ENCODE data around the gene CRYGN. TPM values are rescaled to one million over a fixed set of nuclear protein-coding genes. Genes with fewer than 3 reads are reported as not detected.

The CRYGN gene
- total and polyA plus RNA-seq, 2 of the 13 experiments (the other 11 are each of a cell fraction or from before 2014, with no cell fraction given), result 0.11 TPM; not detected in 1

DNA sequence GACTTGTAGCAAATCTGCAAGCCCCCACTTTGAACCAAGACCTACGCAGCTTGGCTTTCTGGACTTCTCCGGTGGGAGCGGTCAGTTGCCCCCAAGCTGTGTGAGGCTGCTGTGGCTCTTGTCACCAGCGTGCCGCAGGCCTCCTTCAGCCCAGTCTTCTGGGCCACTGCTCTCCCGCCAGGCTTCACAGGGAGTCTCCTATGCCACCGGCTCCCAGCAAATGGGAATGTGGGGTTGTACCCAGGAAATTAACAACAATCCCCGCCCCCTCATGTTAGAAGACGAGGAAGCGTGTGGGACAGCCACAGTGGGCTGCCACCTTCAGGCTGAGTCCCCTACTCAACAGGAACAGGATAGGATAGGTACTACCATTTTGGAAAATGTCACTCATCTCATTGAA is 34.4 kb downstream of the CRYGN start:
- no peak for ATAC-seq
- Histone ChIP-seq H3K9me3 (ENCODE audit: low read length) (no peaks in the 10 kb centered on the region), H3K27me3 (ENCODE audit: control insufficient read depth in 1 of 2, insufficient read depth in 2 of 2, low read length in 2 of 2) (peaks cover 0 to 53% of the 10 kb centered on the region in 2 experiments), H3K79me2 (ENCODE audit: insufficient read depth, low read length) (no peaks in the 10 kb centered on the region), H3K4me1 (ENCODE audit: insufficient read depth, low read length) (peaks cover 53% of the 10 kb centered on the region), H2AFZ (ENCODE audit: low read length) (no peak overlapping the region), H3K4me2 (ENCODE audit: low read depth, low read length) (no peak overlapping the region), H3K36me3 (replicated peaks in 1 of 2; ENCODE audit: control insufficient read depth in 1 of 2, insufficient read depth in 2 of 2, low read length in 2 of 2) (no peaks in the 10 kb centered on the region), H3K9ac (ENCODE audit: insufficient read depth, low read depth, low read length) (no peak overlapping the region), H3K4me3 (replicated peaks in 1 of 3; ENCODE audit: insufficient read depth in 1 of 3, low read depth in 2 of 3, low read length in 3 of 3) (no peak overlapping the region), H4K20me1 (ENCODE audit: insufficient read depth, low read length) (no peaks in the 10 kb centered on the region), H3K27ac (ENCODE audit: extremely low read length, insufficient read depth, low read length) (no peak overlapping the region)
- no peak for FAIRE-seq
- intact Hi-C loops (cut with micrococcal nuclease; ENCODE audit: unreplicated experiment), result loop anchor here (5.0 kb wide), 1 partner anchor 42 kb away; no protein-coding TSS in a partner anchor
- DNase-seq (ENCODE audit: low spot score), result no peak
- ChIA-PET POLR2A (no interaction called here), CTCF (ENCODE audit: low intra/inter-chr PET ratio, low total read pairs) (no interaction called here)
- TF ChIP-seq ZNF18 (CRISPR knock-in tag; IDR thresholded peaks at IDR 0.05; ENCODE audit: insufficient replicate concordance) (no peak), MBNL3 (CRISPR knock-in tag; conservative IDR thresholded peaks at IDR 0.05) (no peak), KAT8 (CRISPR knock-in tag; IDR thresholded peaks at IDR 0.05) (no peak), ZNF484 (CRISPR knock-in tag; IDR thresholded peaks at IDR 0.05; ENCODE audit: borderline replicate concordance, low read depth) (no peak), ZNF383 (CRISPR knock-in tag; IDR thresholded peaks at IDR 0.05; ENCODE audit: borderline replicate concordance) (no peak)
- in situ Hi-C loops (cut with HindIII; ENCODE audit: extremely low pct_ligation_motif_present, low pct_unique_long_range_greater_than_20kb), result no loop called here
- BruUV-seq (replicated peaks), result no TSS peak
- 88% methylated on average over 10 of the region's 10 CpGs for WGBS (ENCODE audit: low lambda C conversion rate)

- ATAC-seq (no peak), FAIRE-seq (no peak), DNase-seq (ENCODE audit: low spot score) (no peak)
- peaks cover 52% of the 10 kb centered on the region for H3K4me1 ChIP-seq (ENCODE audit: insufficient read depth, low read length)
- no TSS peak for BruUV-seq (replicated peaks)
- peaks cover 0 to 51% of the 10 kb centered on the region in 2 experiments; a peak in 2 of 5 replicates for H3K27me3 ChIP-seq (ENCODE audit: control insufficient read depth in 1 of 2, insufficient read depth in 2 of 2, low read length in 2 of 2)
- no peak overlapping the region for H3K27ac ChIP-seq (ENCODE audit: extremely low read length, insufficient read depth, low read length)
- H3K79me2 ChIP-seq (ENCODE audit: insufficient read depth, low read length), result no peaks in the 10 kb centered on the region
- no peak overlapping the region for H3K4me3 ChIP-seq (replicated peaks in 1 of 3; ENCODE audit: insufficient read depth in 1 of 3, low read depth in 2 of 3, low read length in 3 of 3)
- no peak overlapping the region for H3K4me2 ChIP-seq (ENCODE audit: low read depth, low read length)
- POLR2A ChIA-PET, result no interaction called here
- no peaks in the 10 kb centered on the region for H3K9me3 ChIP-seq (ENCODE audit: low read length)
- H3K36me3 ChIP-seq (replicated peaks in 1 of 2; ENCODE audit: control insufficient read depth in 1 of 2, insufficient read depth in 2 of 2, low read length in 2 of 2), result no peaks in the 10 kb centered on the region
- H4K20me1 ChIP-seq (ENCODE audit: insufficient read depth, low read length), result no peaks in the 10 kb centered on the region
- CTCF ChIA-PET (ENCODE audit: low intra/inter-chr PET ratio, low total read pairs), result no interaction called here
- 76% methylated on average over 9 of the region's 9 CpGs for WGBS (ENCODE audit: low lambda C conversion rate)
- H3K9ac ChIP-seq (ENCODE audit: insufficient read depth, low read depth, low read length), result no peak overlapping the region
- in situ Hi-C loops (cut with HindIII; ENCODE audit: extremely low pct_ligation_motif_present, low pct_unique_long_range_greater_than_20kb), result no loop called here
- H2AFZ ChIP-seq (ENCODE audit: low read length), result no peak overlapping the region
- intact Hi-C loops (cut with micrococcal nuclease; ENCODE audit: unreplicated experiment), result loop anchor here (5.0 kb wide), 1 partner anchor 42 kb away; no protein-coding TSS in a partner anchor
- TF ChIP-seq ZNF275 (CRISPR knock-in tag; IDR thresholded peaks at IDR 0.05; ENCODE audit: borderline replicate concordance) (no peak), ZNF207 (IDR thresholded peaks at IDR 0.05; ENCODE audit: borderline replicate concordance) (no peak), ZBTB38 (CRISPR knock-in tag; IDR thresholded peaks at IDR 0.05) (no peak), ZNF614 (CRISPR knock-in tag; IDR thresholded peaks at IDR 0.05; ENCODE audit: borderline replicate concordance) (no peak), RFXANK (CRISPR knock-in tag; IDR thresholded peaks at IDR 0.05) (no peak), GZF1 (CRISPR knock-in tag; IDR thresholded peaks at IDR 0.05) (no peak), ZNF629 (CRISPR knock-in tag; conservative IDR thresholded peaks at IDR 0.05) (no peak)
These were observed 34.9 kb downstream of the CRYGN start for GRCh38 chr7:151405056-151405455.
